HepG2 (cell line): ENCODE measurements around the gene C2CD4A. TPM values are rescaled to one million over a fixed set of nuclear protein-coding genes. Genes with fewer than 3 reads are reported as not detected.

ENCODE experiments used
- FOXC1 ChIP-seq: sonication (generic); formaldehyde crosslinking; IDR thresholded peaks from 2 replicates; pipeline ENCODE4 v1.8.0; 2022; ENCODE audit warnings: mild to moderate bottlenecking, missing genetic modification reagents, borderline replicate concordance
- FOXJ3 ChIP-seq: sonication (generic); formaldehyde crosslinking; IDR thresholded peaks from 2 replicates; pipeline ENCODE4 v1.4.0; 2020; ENCODE audit warnings: missing genetic modification reagents, mild to moderate bottlenecking, borderline replicate concordance
- HCFC1 ChIP-seq: fragments of 150-350 bp; IDR thresholded peaks from 2 replicates; pipeline ENCODE4 v1.6.1; 2014; ENCODE audit warnings: low read depth, low read length
- KLF16 ChIP-seq, 2 experiments: sonication (generic) in 1 of 2; formaldehyde crosslinking in 1 of 2; IDR thresholded peaks; 2 replicates each; pipeline versions ENCODE4 v1.6.1 to v1.8.0; 2016 to 2023; ENCODE audit warnings: missing genetic modification reagents in 2 of 2, missing compliant biosample characterization in 1 of 2
- KMT2A ChIP-seq: sonication (generic); formaldehyde crosslinking; IDR thresholded peaks from 2 replicates; pipeline ENCODE4 v1.4.0; 2020; ENCODE audit warnings: missing genetic modification reagents
- SPEN ChIP-seq: sonication (generic); formaldehyde crosslinking; IDR thresholded peaks from 2 replicates; pipeline ENCODE4 v1.5.1; 2020; ENCODE audit warnings: low read depth, mild to moderate bottlenecking, missing genetic modification reagents
- SUZ12 ChIP-seq: fragments of 150-350 bp; IDR thresholded peaks from 2 replicates; pipeline ENCODE4 v1.6.1; 2014; ENCODE audit warnings: low read depth, low read length
- TP53 ChIP-seq: sonication (generic); formaldehyde crosslinking; conservative IDR thresholded peaks from 2 replicates; pipeline ENCODE4 v1.4.0; 2020; ENCODE audit warnings: missing genetic modification reagents
- ZKSCAN1 ChIP-seq: fragments of 150-350 bp; IDR thresholded peaks from 2 replicates; pipeline ENCODE4 v1.6.1; 2014; ENCODE audit warnings: low read length
- ZNF207 ChIP-seq: fragments of 450-650 bp; IDR thresholded peaks from 2 replicates; pipeline ENCODE4 v1.6.1; 2016; ENCODE audit warnings: antibody characterized with exemption, borderline replicate concordance
- ZNF260 ChIP-seq: sonication (generic); formaldehyde crosslinking; IDR thresholded peaks from 2 replicates; pipeline ENCODE4 v1.4.0; 2020; ENCODE audit warnings: missing genetic modification reagents, low read depth, mild to moderate bottlenecking, borderline replicate concordance
- ZNF570 ChIP-seq: sonication (generic); formaldehyde crosslinking; IDR thresholded peaks from 2 replicates; pipeline ENCODE4 v1.4.0; 2020; ENCODE audit warnings: mild to moderate bottlenecking, missing genetic modification reagents, borderline replicate concordance
- ZNF644 ChIP-seq: IDR thresholded peaks from 2 replicates; pipeline ENCODE4 v1.6.1; 2016; ENCODE audit warnings: low read depth
- ZNF879 ChIP-seq: sonication (generic); formaldehyde crosslinking; IDR thresholded peaks from 2 replicates; pipeline ENCODE4 v1.8.1; 2023; ENCODE audit warnings: missing genetic modification reagents
- ZSCAN21 ChIP-seq: sonication (generic); formaldehyde crosslinking; IDR thresholded peaks from 2 replicates; pipeline ENCODE4 v1.8.0; 2022; ENCODE audit warnings: mild to moderate bottlenecking, missing genetic modification reagents, moderate library complexity, borderline replicate concordance
- polyA plus RNA-seq, 8 experiments: library from polyadenylated mRNA; depleted of rRNA in 3 of 8; stranded (reverse) in 7 of 8; unstranded in 1 of 8; fragments of >200 nt; fragmentation: Illumina TruSeq in 4 of 8; extraction: Trizol in 4 of 8; gene quantifications; 2 replicates each; pipeline versions ENCODE4 v1.2.1 to v1.2.3, GENCODE V29; 2011 to 2016; ENCODE audit warnings: low read depth in 4 of 8, missing spikeins in 1 of 8, mixed read lengths in 1 of 8; ENCODE audit not compliant: insufficient read depth in 1 of 8
- total RNA-seq, 5 experiments: library from RNA; depleted of rRNA; stranded (reverse); fragments of >200 nt; fragmentation: Illumina TruSeq; extraction: Trizol; gene quantifications; 2 replicates each; pipeline ENCODE4 v1.2.3, GENCODE V29; 2016; ENCODE audit warnings: low read depth in 1 of 5
- TF ChIP-seq, protein P1 (sequence below): sonication (generic); formaldehyde crosslinking; IDR thresholded peaks from 2 replicates; pipeline ENCODE4 v1.5.0; 2020; ENCODE audit warnings: missing genetic modification reagents
- TF ChIP-seq, protein P2 (sequence below): sonication (generic); formaldehyde crosslinking; IDR thresholded peaks from 2 replicates; pipeline ENCODE4 v1.5.1; 2020; ENCODE audit warnings: missing genetic modification reagents, mild to moderate bottlenecking, borderline replicate concordance
- TF ChIP-seq, protein P3 (sequence below): sonication (generic); formaldehyde crosslinking; IDR thresholded peaks from 2 replicates; pipeline ENCODE4 v1.5.0; 2020; ENCODE audit warnings: mild to moderate bottlenecking, missing genetic modification reagents
- TF ChIP-seq, protein P4 (sequence below): sonication (generic); formaldehyde crosslinking; IDR thresholded peaks from 2 replicates; pipeline ENCODE4 v1.8.0; 2022; ENCODE audit warnings: mild to moderate bottlenecking, missing genetic modification reagents, moderate library complexity
- TF ChIP-seq, protein P5 (sequence below): sonication (generic); formaldehyde crosslinking; IDR thresholded peaks from 2 replicates; pipeline ENCODE4 v1.5.0; 2020; ENCODE audit warnings: missing genetic modification reagents, mild to moderate bottlenecking, borderline replicate concordance

Gene C2CD4A
- total and polyA plus RNA-seq, 2 of the 13 experiments (the other 11 are each of a cell fraction or from before 2014, with no cell fraction given): 0.20 TPM; not detected in 1

DNA sequence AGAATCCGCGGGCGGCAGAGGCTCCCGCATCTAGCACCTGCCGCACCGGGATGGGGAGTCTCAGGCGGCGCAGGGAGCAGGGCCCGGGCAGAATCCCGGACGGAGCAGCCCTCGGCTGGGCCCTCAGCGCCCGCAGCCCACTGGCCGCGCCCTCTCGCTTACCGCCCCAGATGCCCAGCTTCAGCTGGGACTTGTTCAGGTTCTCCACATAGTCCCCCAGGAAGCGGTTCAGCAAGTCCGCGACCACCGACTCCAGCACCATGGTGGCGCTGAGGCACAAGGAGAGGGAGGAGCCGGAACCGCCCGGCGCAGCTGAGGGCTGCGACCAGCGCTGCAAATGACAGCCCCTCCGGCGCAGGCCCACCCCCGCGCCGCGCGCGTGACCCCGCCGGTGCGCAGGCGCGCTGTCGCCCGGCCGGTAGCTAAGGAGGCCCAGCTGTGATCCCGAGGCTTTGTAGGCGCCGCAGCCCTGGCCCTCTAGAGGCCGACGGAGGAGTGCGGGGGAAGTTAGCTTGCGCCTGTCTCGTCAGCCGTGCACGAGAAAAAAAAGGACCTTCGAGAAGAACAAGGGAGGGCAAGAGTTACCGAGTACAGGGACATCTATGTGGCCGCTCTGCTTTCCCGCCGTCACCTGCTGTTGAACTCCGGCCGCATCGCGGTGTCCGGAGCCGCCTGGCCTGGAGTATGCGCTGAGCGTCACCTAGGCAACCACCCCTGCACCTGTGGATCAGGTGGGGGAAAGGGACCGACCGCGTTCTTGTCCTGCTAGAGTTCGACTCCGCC is 6.5 kb upstream of the C2CD4A start, which contains the start of gene VPS13C (continued):
- TF ChIP-seq KLF16 (CRISPR knock-in tag; IDR thresholded peaks at IDR 0.05) (peak in 1 of 2 experiments; percentile 54; a peak in 1 of 4 replicates), ZNF570 (0 out of 2 replicates have a peak, but pooled peaks have one; percentile 56), ZSCAN21 (CRISPR knock-in tag) (no peak; the same call in 1 of the 2 replicates), HCFC1 (no peak), TP53 (CRISPR knock-in tag) (0 out of 2 replicates have a peak, but pooled peaks have one; percentile 37), SPEN (CRISPR knock-in tag) (peak; percentile 52), FOXJ3 (CRISPR knock-in tag) (peak; percentile 59; the same call in 1 of the 2 replicates), ZNF644 (no peak), KMT2A (peak; percentile 67), FOXC1 (CRISPR knock-in tag) (peak; percentile 88), SUZ12 (no peak), ZNF260 (CRISPR knock-in tag) (no peak), ZNF879 (no peak), ZKSCAN1 (no peak), ZNF207 (no peak)
- TF ChIP-seq, protein P1, sequence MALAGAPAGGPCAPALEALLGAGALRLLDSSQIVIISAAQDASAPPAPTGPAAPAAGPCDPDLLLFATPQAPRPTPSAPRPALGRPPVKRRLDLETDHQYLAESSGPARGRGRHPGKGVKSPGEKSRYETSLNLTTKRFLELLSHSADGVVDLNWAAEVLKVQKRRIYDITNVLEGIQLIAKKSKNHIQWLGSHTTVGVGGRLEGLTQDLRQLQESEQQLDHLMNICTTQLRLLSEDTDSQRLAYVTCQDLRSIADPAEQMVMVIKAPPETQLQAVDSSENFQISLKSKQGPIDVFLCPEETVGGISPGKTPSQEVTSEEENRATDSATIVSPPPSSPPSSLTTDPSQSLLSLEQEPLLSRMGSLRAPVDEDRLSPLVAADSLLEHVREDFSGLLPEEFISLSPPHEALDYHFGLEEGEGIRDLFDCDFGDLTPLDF (CRISPR knock-in tag): peak; percentile 85
- TF ChIP-seq, protein P2, sequence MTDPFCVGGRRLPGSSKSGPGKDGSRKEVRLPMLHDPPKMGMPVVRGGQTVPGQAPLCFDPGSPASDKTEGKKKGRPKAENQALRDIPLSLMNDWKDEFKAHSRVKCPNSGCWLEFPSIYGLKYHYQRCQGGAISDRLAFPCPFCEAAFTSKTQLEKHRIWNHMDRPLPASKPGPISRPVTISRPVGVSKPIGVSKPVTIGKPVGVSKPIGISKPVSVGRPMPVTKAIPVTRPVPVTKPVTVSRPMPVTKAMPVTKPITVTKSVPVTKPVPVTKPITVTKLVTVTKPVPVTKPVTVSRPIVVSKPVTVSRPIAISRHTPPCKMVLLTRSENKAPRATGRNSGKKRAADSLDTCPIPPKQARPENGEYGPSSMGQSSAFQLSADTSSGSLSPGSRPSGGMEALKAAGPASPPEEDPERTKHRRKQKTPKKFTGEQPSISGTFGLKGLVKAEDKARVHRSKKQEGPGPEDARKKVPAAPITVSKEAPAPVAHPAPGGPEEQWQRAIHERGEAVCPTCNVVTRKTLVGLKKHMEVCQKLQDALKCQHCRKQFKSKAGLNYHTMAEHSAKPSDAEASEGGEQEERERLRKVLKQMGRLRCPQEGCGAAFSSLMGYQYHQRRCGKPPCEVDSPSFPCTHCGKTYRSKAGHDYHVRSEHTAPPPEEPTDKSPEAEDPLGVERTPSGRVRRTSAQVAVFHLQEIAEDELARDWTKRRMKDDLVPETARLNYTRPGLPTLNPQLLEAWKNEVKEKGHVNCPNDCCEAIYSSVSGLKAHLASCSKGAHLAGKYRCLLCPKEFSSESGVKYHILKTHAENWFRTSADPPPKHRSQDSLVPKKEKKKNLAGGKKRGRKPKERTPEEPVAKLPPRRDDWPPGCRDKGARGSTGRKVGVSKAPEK (CRISPR knock-in tag): no peak; the same call in 1 of the 2 replicates
- TF ChIP-seq, protein P3, sequence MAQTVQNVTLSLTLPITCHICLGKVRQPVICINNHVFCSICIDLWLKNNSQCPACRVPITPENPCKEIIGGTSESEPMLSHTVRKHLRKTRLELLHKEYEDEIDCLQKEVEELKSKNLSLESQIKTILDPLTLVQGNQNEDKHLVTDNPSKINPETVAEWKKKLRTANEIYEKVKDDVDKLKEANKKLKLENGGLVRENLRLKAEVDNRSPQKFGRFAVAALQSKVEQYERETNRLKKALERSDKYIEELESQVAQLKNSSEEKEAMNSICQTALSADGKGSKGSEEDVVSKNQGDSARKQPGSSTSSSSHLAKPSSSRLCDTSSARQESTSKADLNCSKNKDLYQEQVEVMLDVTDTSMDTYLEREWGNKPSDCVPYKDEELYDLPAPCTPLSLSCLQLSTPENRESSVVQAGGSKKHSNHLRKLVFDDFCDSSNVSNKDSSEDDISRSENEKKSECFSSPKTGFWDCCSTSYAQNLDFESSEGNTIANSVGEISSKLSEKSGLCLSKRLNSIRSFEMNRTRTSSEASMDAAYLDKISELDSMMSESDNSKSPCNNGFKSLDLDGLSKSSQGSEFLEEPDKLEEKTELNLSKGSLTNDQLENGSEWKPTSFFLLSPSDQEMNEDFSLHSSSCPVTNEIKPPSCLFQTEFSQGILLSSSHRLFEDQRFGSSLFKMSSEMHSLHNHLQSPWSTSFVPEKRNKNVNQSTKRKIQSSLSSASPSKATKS (CRISPR knock-in tag): no peak
- TF ChIP-seq, protein P4, sequence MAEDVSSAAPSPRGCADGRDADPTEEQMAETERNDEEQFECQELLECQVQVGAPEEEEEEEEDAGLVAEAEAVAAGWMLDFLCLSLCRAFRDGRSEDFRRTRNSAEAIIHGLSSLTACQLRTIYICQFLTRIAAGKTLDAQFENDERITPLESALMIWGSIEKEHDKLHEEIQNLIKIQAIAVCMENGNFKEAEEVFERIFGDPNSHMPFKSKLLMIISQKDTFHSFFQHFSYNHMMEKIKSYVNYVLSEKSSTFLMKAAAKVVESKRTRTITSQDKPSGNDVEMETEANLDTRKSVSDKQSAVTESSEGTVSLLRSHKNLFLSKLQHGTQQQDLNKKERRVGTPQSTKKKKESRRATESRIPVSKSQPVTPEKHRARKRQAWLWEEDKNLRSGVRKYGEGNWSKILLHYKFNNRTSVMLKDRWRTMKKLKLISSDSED: no peak; the same call in 1 of the 2 replicates
- TF ChIP-seq, protein P5, sequence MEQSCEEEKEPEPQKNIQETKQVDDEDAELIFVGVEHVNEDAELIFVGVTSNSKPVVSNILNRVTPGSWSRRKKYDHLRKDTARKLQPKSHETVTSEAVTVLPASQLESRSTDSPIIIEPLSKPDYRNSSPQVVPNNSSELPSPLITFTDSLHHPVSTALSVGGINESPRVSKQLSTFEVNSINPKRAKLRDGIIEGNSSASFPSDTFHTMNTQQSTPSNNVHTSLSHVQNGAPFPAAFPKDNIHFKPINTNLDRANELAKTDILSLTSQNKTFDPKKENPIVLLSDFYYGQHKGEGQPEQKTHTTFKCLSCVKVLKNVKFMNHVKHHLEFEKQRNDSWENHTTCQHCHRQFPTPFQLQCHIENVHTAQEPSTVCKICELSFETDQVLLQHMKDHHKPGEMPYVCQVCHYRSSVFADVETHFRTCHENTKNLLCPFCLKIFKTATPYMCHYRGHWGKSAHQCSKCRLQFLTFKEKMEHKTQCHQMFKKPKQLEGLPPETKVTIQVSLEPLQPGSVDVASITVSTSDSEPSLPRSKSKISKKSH (CRISPR knock-in tag): no peak
